H1 (cell line): ENCODE data around the gene ASPG. TPM values are rescaled to one million over a fixed set of nuclear protein-coding genes. Genes with fewer than 3 reads are reported as not detected.

Source experiments
- BRCA1 ChIP-seq: IDR thresholded peaks from 2 replicates; pipeline ENCODE4 v1.6.1; 2012; ENCODE audit warnings: low read depth, low read length, improper control_type of control experiment
- EGR1 ChIP-seq: IDR thresholded peaks from 2 replicates; pipeline ENCODE4 v1.6.1; 2011; ENCODE audit warnings: low read depth, low read length, borderline replicate concordance
- RXRA ChIP-seq: IDR thresholded peaks from 2 replicates; pipeline ENCODE4 v1.6.1; 2011; ENCODE audit warnings: low read depth, mild to moderate bottlenecking, low read length, moderate library complexity; ENCODE audit not compliant: insufficient read depth
- TCF12 ChIP-seq: IDR thresholded peaks from 2 replicates; pipeline ENCODE4 v1.6.1; 2011; ENCODE audit warnings: low read depth, mild to moderate bottlenecking, low read length
- ZNF274 ChIP-seq: IDR thresholded peaks from 2 replicates; pipeline ENCODE4 v1.7.0; 2012; ENCODE audit warnings: low read length, borderline replicate concordance; ENCODE audit errors: extremely low read depth
- polyA plus RNA-seq, 7 experiments: library from polyadenylated mRNA; depleted of rRNA in 3 of 7; stranded (reverse) in 5 of 7; unstranded in 2 of 7; fragments of >200 nt in 5 of 7; fragments of 200-250 nt in 2 of 7; gene quantifications; 1 replicate in 5 of 7; 2 replicates in 1 of 7; 4 replicates in 1 of 7; pipeline versions ENCODE4 v1.2.1 to v1.2.3, GENCODE V29; 2011 to 2013; ENCODE audit warnings: missing spikeins in 2 of 7, mixed read lengths in 2 of 7
- total RNA-seq: library from RNA; stranded (reverse); fragmentation: NEBNext Ultra II Directional; extraction: Animal tissue kit (Norgen Biotek cat#: 25700); gene quantifications from 2 replicates; pipeline ENCODE4 v1.2.1, GENCODE V29; 2021
- TF ChIP-seq, protein P1 (sequence below): fragments of 300-600 bp; sonication (generic); IDR thresholded peaks from 2 replicates; pipeline ENCODE4 v1.7.1; 2012; ENCODE audit warnings: low read length, moderate library complexity, mild to moderate bottlenecking, inconsistent platforms; ENCODE audit not compliant: insufficient replicate concordance
- TF ChIP-seq, protein P2 (sequence below): IDR thresholded peaks from 2 replicates; pipeline ENCODE4 v1.6.1; 2011; ENCODE audit warnings: low read length, improper control_type of control experiment

ASPG gene
- total and polyA plus RNA-seq, 2 of the 8 experiments (the other 6 are each of a cell fraction or from before 2014, with no cell fraction given) = 0.34 to 0.59 TPM

DNA sequence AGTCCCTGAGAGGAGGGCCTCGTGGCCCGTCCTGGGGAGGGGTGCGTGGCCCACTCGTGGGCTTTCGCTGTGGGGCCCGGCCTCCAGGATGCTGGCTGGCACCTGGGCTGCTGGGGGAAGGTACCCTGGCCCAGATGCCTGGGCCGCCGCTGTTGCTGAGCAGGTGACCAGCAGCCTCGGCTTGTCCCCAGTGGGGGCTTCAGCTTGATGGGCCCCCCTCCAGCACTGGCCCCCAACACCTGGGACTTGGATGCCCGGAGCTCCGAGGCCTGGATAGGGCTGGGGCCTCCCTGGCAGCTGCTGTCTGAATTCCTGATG is 63.7 kb downstream of the ASPG start (continued):
- TF ChIP-seq, protein P1, sequence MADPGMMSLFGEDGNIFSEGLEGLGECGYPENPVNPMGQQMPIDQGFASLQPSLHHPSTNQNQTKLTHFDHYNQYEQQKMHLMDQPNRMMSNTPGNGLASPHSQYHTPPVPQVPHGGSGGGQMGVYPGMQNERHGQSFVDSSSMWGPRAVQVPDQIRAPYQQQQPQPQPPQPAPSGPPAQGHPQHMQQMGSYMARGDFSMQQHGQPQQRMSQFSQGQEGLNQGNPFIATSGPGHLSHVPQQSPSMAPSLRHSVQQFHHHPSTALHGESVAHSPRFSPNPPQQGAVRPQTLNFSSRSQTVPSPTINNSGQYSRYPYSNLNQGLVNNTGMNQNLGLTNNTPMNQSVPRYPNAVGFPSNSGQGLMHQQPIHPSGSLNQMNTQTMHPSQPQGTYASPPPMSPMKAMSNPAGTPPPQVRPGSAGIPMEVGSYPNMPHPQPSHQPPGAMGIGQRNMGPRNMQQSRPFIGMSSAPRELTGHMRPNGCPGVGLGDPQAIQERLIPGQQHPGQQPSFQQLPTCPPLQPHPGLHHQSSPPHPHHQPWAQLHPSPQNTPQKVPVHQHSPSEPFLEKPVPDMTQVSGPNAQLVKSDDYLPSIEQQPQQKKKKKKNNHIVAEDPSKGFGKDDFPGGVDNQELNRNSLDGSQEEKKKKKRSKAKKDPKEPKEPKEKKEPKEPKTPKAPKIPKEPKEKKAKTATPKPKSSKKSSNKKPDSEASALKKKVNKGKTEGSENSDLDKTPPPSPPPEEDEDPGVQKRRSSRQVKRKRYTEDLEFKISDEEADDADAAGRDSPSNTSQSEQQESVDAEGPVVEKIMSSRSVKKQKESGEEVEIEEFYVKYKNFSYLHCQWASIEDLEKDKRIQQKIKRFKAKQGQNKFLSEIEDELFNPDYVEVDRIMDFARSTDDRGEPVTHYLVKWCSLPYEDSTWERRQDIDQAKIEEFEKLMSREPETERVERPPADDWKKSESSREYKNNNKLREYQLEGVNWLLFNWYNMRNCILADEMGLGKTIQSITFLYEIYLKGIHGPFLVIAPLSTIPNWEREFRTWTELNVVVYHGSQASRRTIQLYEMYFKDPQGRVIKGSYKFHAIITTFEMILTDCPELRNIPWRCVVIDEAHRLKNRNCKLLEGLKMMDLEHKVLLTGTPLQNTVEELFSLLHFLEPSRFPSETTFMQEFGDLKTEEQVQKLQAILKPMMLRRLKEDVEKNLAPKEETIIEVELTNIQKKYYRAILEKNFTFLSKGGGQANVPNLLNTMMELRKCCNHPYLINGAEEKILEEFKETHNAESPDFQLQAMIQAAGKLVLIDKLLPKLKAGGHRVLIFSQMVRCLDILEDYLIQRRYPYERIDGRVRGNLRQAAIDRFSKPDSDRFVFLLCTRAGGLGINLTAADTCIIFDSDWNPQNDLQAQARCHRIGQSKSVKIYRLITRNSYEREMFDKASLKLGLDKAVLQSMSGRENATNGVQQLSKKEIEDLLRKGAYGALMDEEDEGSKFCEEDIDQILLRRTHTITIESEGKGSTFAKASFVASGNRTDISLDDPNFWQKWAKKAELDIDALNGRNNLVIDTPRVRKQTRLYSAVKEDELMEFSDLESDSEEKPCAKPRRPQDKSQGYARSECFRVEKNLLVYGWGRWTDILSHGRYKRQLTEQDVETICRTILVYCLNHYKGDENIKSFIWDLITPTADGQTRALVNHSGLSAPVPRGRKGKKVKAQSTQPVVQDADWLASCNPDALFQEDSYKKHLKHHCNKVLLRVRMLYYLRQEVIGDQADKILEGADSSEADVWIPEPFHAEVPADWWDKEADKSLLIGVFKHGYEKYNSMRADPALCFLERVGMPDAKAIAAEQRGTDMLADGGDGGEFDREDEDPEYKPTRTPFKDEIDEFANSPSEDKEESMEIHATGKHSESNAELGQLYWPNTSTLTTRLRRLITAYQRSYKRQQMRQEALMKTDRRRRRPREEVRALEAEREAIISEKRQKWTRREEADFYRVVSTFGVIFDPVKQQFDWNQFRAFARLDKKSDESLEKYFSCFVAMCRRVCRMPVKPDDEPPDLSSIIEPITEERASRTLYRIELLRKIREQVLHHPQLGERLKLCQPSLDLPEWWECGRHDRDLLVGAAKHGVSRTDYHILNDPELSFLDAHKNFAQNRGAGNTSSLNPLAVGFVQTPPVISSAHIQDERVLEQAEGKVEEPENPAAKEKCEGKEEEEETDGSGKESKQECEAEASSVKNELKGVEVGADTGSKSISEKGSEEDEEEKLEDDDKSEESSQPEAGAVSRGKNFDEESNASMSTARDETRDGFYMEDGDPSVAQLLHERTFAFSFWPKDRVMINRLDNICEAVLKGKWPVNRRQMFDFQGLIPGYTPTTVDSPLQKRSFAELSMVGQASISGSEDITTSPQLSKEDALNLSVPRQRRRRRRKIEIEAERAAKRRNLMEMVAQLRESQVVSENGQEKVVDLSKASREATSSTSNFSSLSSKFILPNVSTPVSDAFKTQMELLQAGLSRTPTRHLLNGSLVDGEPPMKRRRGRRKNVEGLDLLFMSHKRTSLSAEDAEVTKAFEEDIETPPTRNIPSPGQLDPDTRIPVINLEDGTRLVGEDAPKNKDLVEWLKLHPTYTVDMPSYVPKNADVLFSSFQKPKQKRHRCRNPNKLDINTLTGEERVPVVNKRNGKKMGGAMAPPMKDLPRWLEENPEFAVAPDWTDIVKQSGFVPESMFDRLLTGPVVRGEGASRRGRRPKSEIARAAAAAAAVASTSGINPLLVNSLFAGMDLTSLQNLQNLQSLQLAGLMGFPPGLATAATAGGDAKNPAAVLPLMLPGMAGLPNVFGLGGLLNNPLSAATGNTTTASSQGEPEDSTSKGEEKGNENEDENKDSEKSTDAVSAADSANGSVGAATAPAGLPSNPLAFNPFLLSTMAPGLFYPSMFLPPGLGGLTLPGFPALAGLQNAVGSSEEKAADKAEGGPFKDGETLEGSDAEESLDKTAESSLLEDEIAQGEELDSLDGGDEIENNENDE = no peak
- TF ChIP-seq RXRA (no peak), ZNF274 (no peak), BRCA1 (no peak), EGR1 (no peak), TCF12 (no peak)
- TF ChIP-seq, protein P2, sequence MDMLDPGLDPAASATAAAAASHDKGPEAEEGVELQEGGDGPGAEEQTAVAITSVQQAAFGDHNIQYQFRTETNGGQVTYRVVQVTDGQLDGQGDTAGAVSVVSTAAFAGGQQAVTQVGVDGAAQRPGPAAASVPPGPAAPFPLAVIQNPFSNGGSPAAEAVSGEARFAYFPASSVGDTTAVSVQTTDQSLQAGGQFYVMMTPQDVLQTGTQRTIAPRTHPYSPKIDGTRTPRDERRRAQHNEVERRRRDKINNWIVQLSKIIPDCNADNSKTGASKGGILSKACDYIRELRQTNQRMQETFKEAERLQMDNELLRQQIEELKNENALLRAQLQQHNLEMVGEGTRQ = no peak
